Choroid plexus epithelial cell (primary cell): ENCODE measurements around the gene ALG9.

ENCODE experiments used
- DNase-seq: peaks from one replicate; pipeline ENCODE4 v3.0.0-alpha.2; 2010; ENCODE audit warnings: low read depth
- H3K4me3 ChIP-seq: 2 replicates; pipeline ENCODE4 v1.5.1; 2011; ENCODE audit warnings: low read depth, mild to moderate bottlenecking, control low read depth, low read length, moderate library complexity
- CTCF ChIP-seq: conservative IDR thresholded peaks from 2 replicates; pipeline ENCODE4 v1.5.1; 2011; ENCODE audit warnings: low read depth, mild to moderate bottlenecking, control low read depth, inconsistent platforms, low read length, moderate library complexity

Gene ALG9

GRCh38 chr11:111845276-111846028 lies 25.9 kb downstream of the ALG9 start:
- no peak for TF ChIP-seq CTCF
- DNase-seq = peak; percentile 67
- H3K4me3 ChIP-seq = no peak overlapping the region

DNA sequence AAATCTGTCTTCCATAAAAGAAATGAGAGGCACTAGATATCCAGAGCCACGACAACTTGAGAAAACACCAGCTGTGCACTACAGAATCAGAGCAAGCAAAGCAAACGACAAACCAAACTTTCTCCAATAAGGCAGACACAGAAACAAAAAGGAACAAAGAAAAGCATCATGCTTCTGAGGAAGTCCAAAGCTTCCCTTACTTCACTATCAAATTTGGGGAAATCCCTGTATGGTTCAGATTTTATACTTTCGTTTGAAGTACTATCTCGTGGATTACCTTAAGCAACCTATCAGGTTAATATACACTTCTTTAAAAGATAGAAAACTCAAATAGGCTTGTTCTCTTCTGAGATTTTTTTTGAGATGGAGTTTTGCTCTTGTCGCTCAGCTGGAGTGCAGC lies 27.7 kb downstream of the ALG9 start:
- no peak for TF ChIP-seq CTCF
- DNase-seq = no peak
- no peak overlapping the region for H3K4me3 ChIP-seq

- peak; percentile 91 for TF ChIP-seq CTCF
- DNase-seq = peak; percentile 99
- no peak overlapping the region for H3K4me3 ChIP-seq
Observed at GRCh38 chr11:111841370-111842053, 29.9 kb downstream of the ALG9 start.

- peak; percentile 85 for DNase-seq
- H3K4me3 ChIP-seq = no peak overlapping the region
- no peak for TF ChIP-seq CTCF
Observed at GRCh38 chr11:111840143-111840542, 31.2 kb downstream of the ALG9 start.

GRCh38 chr11:111838054-111838453 lies 33.3 kb downstream of the ALG9 start:
- TF ChIP-seq CTCF = no peak
- no peak for DNase-seq
- H3K4me3 ChIP-seq = no peak overlapping the region

GRCh38 chr11:111837366-111837891 lies 34.0 kb downstream of the ALG9 start:
- H3K4me3 ChIP-seq = no peak overlapping the region
- TF ChIP-seq CTCF = no peak
- DNase-seq = no peak
